Breast epithelium (tissue), 4 donors: ENCODE measurements around the gene GON4L. TPM values are rescaled to one million over a fixed set of nuclear protein-coding genes. Genes with fewer than 3 reads are reported as not detected.
A peak's percentile ranks its signal among the peaks of the same experiment; 100 is the strongest.
"Not testable (repeated sequence)": the region's sequence is repeated elsewhere in the genome, so short reads cannot be mapped to it uniquely, and the experiment has no call there.

ENCODE experiments used
- DNase-seq, 2 donors: peaks; one replicate each; pipeline ENCODE4 v3.0.0-alpha.2; 2019; ENCODE audit warnings: low spot score in 2 of 2
- H3K27ac ChIP-seq, 2 donors: fragments of 200-600 bp; sonication (generic) in 1 of 2; one replicate each; pipeline ENCODE4 v1.5.1; 2016 to 2019; ENCODE audit warnings: mild to moderate bottlenecking in 1 of 2
- H3K27me3 ChIP-seq, 2 donors: fragments of 200-600 bp; sonication (generic) in 1 of 2; one replicate each; pipeline versions ENCODE4 v1.5.1 to v1.6.0; 2017 to 2019; ENCODE audit warnings: control low read depth in 1 of 2, mild to moderate bottlenecking in 1 of 2
- H3K36me3 ChIP-seq: fragments of 200-600 bp; one replicate; pipeline ENCODE4 v1.5.1; 2019
- H3K4me1 ChIP-seq, 2 donors: fragments of 200-600 bp; sonication (generic); one replicate each; pipeline ENCODE4 v1.5.1; 2016 to 2019; ENCODE audit warnings: control low read depth in 1 of 2
- H3K4me3 ChIP-seq, 3 donors: fragments of 200-600 bp; sonication (generic); 1 replicate in 2 of 3; 2 replicates in 1 of 3; pipeline ENCODE4 v1.5.1; 2016 to 2019; ENCODE audit warnings: mild to moderate bottlenecking in 3 of 3, moderate library complexity in 2 of 3
- H3K9me3 ChIP-seq, 2 donors: fragments of 200-600 bp; sonication (generic) in 1 of 2; one replicate each; pipeline ENCODE4 v1.5.1; 2016 to 2019; ENCODE audit warnings: control low read depth in 1 of 2
- POLR2A ChIP-seq: fragments of 450-650 bp; IDR thresholded peaks from one replicate; pipeline ENCODE4 v1.6.1; 2016; ENCODE audit warnings: antibody characterized with exemption, mild to moderate bottlenecking, moderate library complexity
- POLR2AphosphoS5 ChIP-seq, 3 donors: sonication (generic); formaldehyde crosslinking; IDR thresholded peaks; one replicate each; pipeline ENCODE4 v1.6.1; 2017; ENCODE audit warnings: antibody characterized with exemption in 3 of 3
- intact Hi-C: fragments of 100-400 bp; cut with DNase I; formaldehyde crosslinking; loops from one replicate; pipeline ENCODE4 v1.15.1; 2023; ENCODE audit warnings: low total_unique reads
- total RNA-seq, 3 donors: library from RNA; depleted of rRNA; stranded (reverse); fragments of >200 nt; gene quantifications; one replicate each; pipeline ENCODE4 v1.1.0, GENCODE V29; 2016
- TF ChIP-seq, protein P1 (sequence below), 3 donors: fragments of 450-650 bp; IDR thresholded peaks; one replicate each; pipeline ENCODE4 v1.5.1; 2016 to 2017; ENCODE audit warnings: antibody characterized with exemption in 3 of 3, mild to moderate bottlenecking in 3 of 3, moderate library complexity in 3 of 3

GON4L gene
- total RNA-seq, 3 donors from 2014 or later: 33.3 to 56.4 (median 56.1) TPM

DNA sequence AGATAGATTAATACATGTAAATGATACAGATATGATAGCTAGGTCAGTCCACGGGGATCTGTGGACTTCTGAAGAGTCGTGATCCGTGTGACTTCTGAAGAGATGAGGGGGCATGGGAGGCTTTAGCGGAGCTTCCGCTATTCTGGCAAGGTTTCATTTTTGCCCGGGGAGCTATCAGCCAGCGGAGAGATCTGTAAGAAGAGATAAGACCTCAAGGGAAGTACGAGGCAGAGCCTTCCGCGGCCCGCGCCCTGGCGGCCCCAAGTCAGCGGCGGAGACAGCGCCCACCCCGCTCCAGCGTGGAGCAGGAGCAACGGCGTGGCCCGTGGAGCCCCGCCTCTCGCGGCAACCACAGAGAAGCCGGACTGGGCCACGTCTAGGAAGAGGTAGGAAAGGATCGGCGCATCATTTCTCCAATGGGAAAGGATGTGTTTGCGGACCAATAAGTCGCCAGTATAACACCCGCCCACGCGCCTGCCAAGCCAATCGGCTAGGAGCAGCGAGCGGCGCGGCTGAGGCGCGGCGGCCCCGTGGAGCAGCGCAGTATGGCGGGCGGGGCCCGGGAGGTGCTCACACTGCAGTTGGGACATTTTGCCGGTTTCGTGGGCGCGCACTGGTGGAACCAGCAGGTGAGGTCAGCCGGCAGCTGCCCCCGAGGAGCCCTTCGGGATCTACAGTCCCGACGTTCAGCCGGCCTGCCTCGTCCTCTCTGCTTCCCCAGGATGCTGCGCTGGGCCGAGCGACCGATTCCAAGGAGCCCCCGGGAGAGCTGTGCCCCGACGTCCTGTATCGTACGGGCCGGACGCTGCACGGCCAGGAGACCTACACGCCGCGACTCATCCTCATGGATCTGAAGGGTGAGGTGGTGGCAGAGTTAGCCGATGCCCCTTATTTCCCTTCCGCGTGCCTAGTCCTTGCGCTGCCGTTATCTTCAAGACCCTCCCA lies 111.5 kb downstream of the GON4L start:
- intact Hi-C loops, H3K9me3 ChIP-seq, H3K27me3 ChIP-seq, H3K36me3 ChIP-seq, H3K4me1 ChIP-seq: not testable (repeated sequence)
- Histone ChIP-seq H3K4me3 (peak overlapping the region; percentile 55 to 69 (median 60)), H3K27ac (peak overlapping the region; percentile 60 to 76)
- TF ChIP-seq POLR2AphosphoS5 (IDR thresholded peaks at IDR 0.05): peak in 2 of 3 donors; percentile 51 to 63
- peak; percentile 92 to 97 for DNase-seq

DNA sequence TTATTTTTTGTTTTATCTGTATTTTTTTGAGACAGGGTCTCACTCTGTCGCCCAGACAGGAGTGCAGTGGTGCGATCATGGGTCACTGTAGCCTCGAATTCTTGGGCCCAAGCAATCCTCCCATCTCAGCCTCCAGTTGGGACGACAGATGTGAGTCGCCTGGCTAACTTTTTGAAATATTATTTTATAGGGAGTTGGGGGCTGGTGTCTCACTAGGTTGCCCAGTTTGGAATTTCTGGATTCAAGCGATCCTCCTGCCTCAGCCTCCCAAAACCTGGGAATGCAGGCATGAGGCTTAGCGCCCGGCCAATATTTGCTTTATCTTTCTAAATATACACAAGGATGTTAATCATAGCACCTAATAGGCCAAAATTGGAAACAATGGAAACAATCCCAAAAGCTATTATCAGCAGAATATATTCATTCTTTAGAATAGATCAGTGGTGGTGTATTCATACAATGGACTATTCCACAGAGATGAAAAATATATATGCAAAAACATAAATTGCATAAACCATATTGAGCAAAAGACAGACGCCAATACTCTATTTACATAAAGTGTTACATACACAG lies 112.2 kb downstream of the GON4L start:
- no peaks in the 10 kb centered on the region for H3K27me3 ChIP-seq
- TF ChIP-seq POLR2A: no peak
- TF ChIP-seq POLR2AphosphoS5 (IDR thresholded peaks at IDR 0.05): no peak
- TF ChIP-seq, protein P1, sequence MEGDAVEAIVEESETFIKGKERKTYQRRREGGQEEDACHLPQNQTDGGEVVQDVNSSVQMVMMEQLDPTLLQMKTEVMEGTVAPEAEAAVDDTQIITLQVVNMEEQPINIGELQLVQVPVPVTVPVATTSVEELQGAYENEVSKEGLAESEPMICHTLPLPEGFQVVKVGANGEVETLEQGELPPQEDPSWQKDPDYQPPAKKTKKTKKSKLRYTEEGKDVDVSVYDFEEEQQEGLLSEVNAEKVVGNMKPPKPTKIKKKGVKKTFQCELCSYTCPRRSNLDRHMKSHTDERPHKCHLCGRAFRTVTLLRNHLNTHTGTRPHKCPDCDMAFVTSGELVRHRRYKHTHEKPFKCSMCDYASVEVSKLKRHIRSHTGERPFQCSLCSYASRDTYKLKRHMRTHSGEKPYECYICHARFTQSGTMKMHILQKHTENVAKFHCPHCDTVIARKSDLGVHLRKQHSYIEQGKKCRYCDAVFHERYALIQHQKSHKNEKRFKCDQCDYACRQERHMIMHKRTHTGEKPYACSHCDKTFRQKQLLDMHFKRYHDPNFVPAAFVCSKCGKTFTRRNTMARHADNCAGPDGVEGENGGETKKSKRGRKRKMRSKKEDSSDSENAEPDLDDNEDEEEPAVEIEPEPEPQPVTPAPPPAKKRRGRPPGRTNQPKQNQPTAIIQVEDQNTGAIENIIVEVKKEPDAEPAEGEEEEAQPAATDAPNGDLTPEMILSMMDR (IDR thresholded peaks at IDR 0.05): no peak
- DNase-seq: no peak
- no peaks in the 10 kb centered on the region for H3K36me3 ChIP-seq
- peak overlapping the region; percentile 60 to 76 for H3K27ac ChIP-seq
- peaks cover 0 to 3% of the 10 kb centered on the region in 2 donors for H3K4me1 ChIP-seq
- peak overlapping the region; percentile 55 to 69 (median 60) for H3K4me3 ChIP-seq
- intact Hi-C loops: no loop called here
- H3K9me3 ChIP-seq: no peaks in the 10 kb centered on the region

DNA sequence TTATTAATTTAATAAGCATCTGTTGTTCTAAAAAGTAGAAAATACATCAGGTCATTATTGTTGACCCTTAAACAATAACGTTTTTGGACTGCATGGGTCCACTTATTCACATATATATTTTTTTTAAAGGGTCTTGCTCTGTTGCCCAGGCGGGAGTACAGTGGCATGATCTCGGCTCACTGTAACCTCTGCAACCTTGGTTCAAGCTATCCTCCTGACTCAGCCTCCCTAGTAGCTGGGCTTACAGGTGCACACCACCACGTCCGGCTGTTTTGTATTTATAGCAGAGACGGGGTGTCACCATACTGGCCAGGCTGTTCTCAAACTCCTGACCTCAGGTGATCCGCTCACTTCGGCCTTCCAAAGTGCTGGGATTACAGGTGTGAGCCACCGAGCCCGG lies 115.1 kb downstream of the GON4L start:
- no peak for TF ChIP-seq POLR2A
- TF ChIP-seq, protein P1 (IDR thresholded peaks at IDR 0.05): no peak
- TF ChIP-seq POLR2AphosphoS5 (IDR thresholded peaks at IDR 0.05): no peak
- Histone ChIP-seq H3K27me3 (no peaks in the 10 kb centered on the region), H3K36me3 (no peaks in the 10 kb centered on the region), H3K27ac (no peak overlapping the region), H3K4me3 (no peak overlapping the region), H3K4me1 (peaks cover 0 to 3% of the 10 kb centered on the region in 2 donors), H3K9me3 (no peaks in the 10 kb centered on the region)
- intact Hi-C loops: no loop called here
- no peak for DNase-seq

DNA sequence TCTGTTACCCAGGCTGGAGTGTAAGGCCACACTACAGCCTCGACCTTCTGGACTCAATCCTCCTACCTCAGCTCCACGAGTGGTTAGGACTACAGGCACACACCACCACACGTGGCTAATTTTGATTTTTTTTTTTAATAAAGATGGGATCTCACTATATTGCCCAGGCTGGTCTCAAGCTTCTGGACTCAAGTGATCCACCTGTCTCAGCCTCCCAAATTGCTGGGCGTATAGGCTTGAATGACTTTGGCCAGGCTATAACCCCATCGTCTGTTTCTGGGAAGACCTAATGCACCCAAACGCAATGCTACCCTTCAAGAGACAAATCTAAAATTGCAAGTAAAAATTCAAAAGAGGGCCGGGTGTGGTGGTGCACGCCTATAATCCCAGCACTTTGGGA lies 116.0 kb downstream of the GON4L start:
- intact Hi-C loops: no loop called here

DNA sequence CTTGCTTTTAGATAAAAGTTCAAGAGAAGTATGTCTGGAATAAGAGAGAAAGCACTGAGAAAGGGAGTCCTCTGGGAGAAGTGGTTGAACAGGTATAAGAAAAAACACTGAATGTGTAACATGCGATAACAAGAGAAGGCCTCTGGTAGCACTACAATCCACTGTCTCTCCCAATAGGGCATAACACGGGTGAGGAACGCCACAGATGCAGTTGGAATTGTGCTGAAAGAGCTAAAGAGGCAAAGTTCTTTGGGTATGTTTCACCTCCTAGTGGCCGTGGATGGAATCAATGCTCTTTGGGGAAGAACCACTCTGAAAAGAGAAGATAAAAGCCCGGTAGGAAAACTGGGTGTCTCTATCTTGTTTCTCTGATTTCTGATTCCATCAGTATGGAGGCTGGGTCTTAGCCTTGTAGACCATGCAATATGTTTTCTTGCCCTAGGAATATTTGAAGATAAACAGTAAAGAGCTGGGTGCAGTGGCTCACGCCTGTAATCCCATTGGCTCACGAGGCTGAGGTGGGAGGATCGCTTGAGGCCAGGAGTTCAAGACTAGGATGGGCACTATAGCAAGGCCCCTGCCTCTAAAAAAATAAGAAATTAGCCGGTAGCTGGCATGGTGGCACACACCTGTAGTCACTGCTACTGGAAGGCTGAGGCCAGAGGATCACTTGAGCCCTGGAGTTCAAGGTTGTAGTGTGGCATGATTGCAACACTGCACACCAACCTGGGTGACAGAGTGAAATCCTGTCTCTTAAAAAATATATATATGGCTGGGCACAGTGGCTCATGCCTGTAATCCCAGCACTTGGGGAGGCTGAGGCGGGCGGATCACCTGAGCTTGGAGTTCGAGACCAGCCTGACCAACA lies 127.7 kb downstream of the GON4L start:
- TF ChIP-seq POLR2A (no peak), POLR2AphosphoS5 (IDR thresholded peaks at IDR 0.05) (no peak)
- TF ChIP-seq, protein P1 (IDR thresholded peaks at IDR 0.05): peak; percentile 44 to 69 (median 68)
- Histone ChIP-seq H3K4me3 (no peak overlapping the region), H3K36me3 (no peaks in the 10 kb centered on the region), H3K9me3 (no peaks in the 10 kb centered on the region), H3K27ac (no peak overlapping the region), H3K27me3 (no peaks in the 10 kb centered on the region), H3K4me1 (no peaks in the 10 kb centered on the region)
- DNase-seq: peak; percentile 23 to 53
- intact Hi-C loops: no loop called here

More for the DNA sequence above, 116.0 kb downstream of the GON4L start:
- no peaks in the 10 kb centered on the region for H3K27me3 ChIP-seq
- no peak for TF ChIP-seq POLR2A
- TF ChIP-seq POLR2AphosphoS5 (IDR thresholded peaks at IDR 0.05): no peak
- TF ChIP-seq, protein P1 (IDR thresholded peaks at IDR 0.05): no peak
- H3K4me1 ChIP-seq: peaks cover 0 to 3% of the 10 kb centered on the region in 2 donors
- H3K36me3 ChIP-seq: no peaks in the 10 kb centered on the region
- no peak overlapping the region for H3K4me3 ChIP-seq
- H3K27ac ChIP-seq: no peak overlapping the region
- no peak for DNase-seq
- H3K9me3 ChIP-seq: no peaks in the 10 kb centered on the region
